DND-41 (cell line): ENCODE measurements around the gene TMCO4.

Experiments
- ATAC-seq: fragments of 200-7000 bp; cut with Tn5 transposase; 3 replicates; pipeline ENCODE4 v1.9.1; 2021; ENCODE audit warnings: low read depth; ENCODE audit not compliant: insufficient read depth
- DNase-seq: peaks from one replicate; pipeline ENCODE4 v3.0.0-alpha.2; 2020
- H2AFZ ChIP-seq: 2 replicates; pipeline ENCODE4 v1.6.0; 2012; ENCODE audit warnings: low read depth, low read length
- H3K27ac ChIP-seq: 2 replicates; pipeline ENCODE4 v1.5.1; 2012; ENCODE audit warnings: low read length, inconsistent platforms
- H3K27me3 ChIP-seq: fragments of 200-600 bp; sonication (generic); 2 replicates; pipeline ENCODE4 v1.6.0; 2012; ENCODE audit warnings: low read length, mild to moderate bottlenecking, inconsistent platforms; ENCODE audit not compliant: insufficient read depth, poor library complexity
- H3K36me3 ChIP-seq: 2 replicates; pipeline ENCODE4 v1.5.1; 2012; ENCODE audit warnings: low read length, inconsistent platforms; ENCODE audit not compliant: insufficient read depth
- H3K4me1 ChIP-seq: 2 replicates; pipeline ENCODE4 v1.5.1; 2012; ENCODE audit warnings: mild to moderate bottlenecking, low read length; ENCODE audit not compliant: insufficient read depth
- H3K4me2 ChIP-seq: 2 replicates; pipeline ENCODE4 v1.6.0; 2012; ENCODE audit warnings: mild to moderate bottlenecking, moderate library complexity, low read length, inconsistent platforms; ENCODE audit not compliant: insufficient read depth
- H3K4me3 ChIP-seq, 2 experiments: fragments of 200-600 bp in 1 of 2; shearing (Covaris generic) in 1 of 2; 2 replicates each; pipeline ENCODE4 v1.5.1; 2012 to 2016; ENCODE audit warnings: inconsistent platforms in 2 of 2, low read length in 2 of 2, mild to moderate bottlenecking in 2 of 2, low read depth in 1 of 2, moderate library complexity in 1 of 2
- H3K79me2 ChIP-seq: 2 replicates; pipeline ENCODE4 v1.6.0; 2012; ENCODE audit warnings: low read length, inconsistent platforms; ENCODE audit not compliant: insufficient read depth
- H3K9ac ChIP-seq: 2 replicates; pipeline ENCODE4 v1.6.0; 2012; ENCODE audit warnings: low read depth, mild to moderate bottlenecking, inconsistent platforms, low read length, moderate library complexity
- H3K9me3 ChIP-seq: 2 replicates; pipeline ENCODE4 v1.5.1; 2012; ENCODE audit warnings: low read length, moderate library complexity, mild to moderate bottlenecking, inconsistent platforms; ENCODE audit not compliant: insufficient read depth, severe bottlenecking
- H4K20me1 ChIP-seq: 2 replicates; pipeline ENCODE4 v1.6.0; 2012; ENCODE audit warnings: low read length; ENCODE audit not compliant: insufficient read depth
- CTCF ChIP-seq: IDR thresholded peaks from 2 replicates; pipeline ENCODE4 v1.5.1; 2012; ENCODE audit warnings: borderline replicate concordance, low read length, moderate library complexity, mild to moderate bottlenecking; ENCODE audit not compliant: poor library complexity, severe bottlenecking; ENCODE audit errors: extremely low read depth
- EZH2 ChIP-seq: IDR thresholded peaks from 3 replicates; pipeline ENCODE4 v1.6.1; 2012; ENCODE audit warnings: borderline replicate concordance, low read depth, mild to moderate bottlenecking, moderate library complexity, low read length, inconsistent platforms; ENCODE audit not compliant: severe bottlenecking

The TMCO4 gene

GRCh38 chr1:19668888-19669287 lies 130.8 kb downstream of the TMCO4 start:
- DNase-seq = no peak
- H3K27me3 ChIP-seq = no peaks in the 10 kb centered on the region
- H3K4me1 ChIP-seq = no peaks in the 10 kb centered on the region

GRCh38 chr1:19665496-19666465 lies 133.9 kb downstream of the TMCO4 start:
- TF ChIP-seq CTCF = no peak
- TF ChIP-seq EZH2 = no peak

More at GRCh38 chr1:19668888-19669287, 130.8 kb downstream of the TMCO4 start:
- H3K36me3 ChIP-seq = no peaks in the 10 kb centered on the region
- no peaks in the 10 kb centered on the region for H3K79me2 ChIP-seq
- H2AFZ ChIP-seq = no peak overlapping the region
- H3K9me3 ChIP-seq = no peaks in the 10 kb centered on the region
- no peaks in the 10 kb centered on the region; the same call in 1 of the 2 replicates for H4K20me1 ChIP-seq
- H3K4me2 ChIP-seq = no peak overlapping the region
- no peak for ATAC-seq
- no peak overlapping the region for H3K27ac ChIP-seq
- TF ChIP-seq CTCF = no peak
- TF ChIP-seq EZH2 = no peak
- H3K4me3 ChIP-seq = no peak overlapping the region
- no peak overlapping the region for H3K9ac ChIP-seq

GRCh38 chr1:19665186-19665495 lies 134.6 kb downstream of the TMCO4 start:
- DNase-seq (no peak), ATAC-seq (no peak)
- H3K4me3 ChIP-seq = no peak overlapping the region
- no peak overlapping the region for H3K9ac ChIP-seq
- H3K36me3 ChIP-seq = no peaks in the 10 kb centered on the region
- no peak overlapping the region for H3K27ac ChIP-seq
- TF ChIP-seq EZH2 (no peak), CTCF (no peak)
- no peak overlapping the region for H3K4me2 ChIP-seq
- no peaks in the 10 kb centered on the region for H3K79me2 ChIP-seq
- H3K4me1 ChIP-seq = no peaks in the 10 kb centered on the region
- no peaks in the 10 kb centered on the region for H3K9me3 ChIP-seq
- H2AFZ ChIP-seq = no peak overlapping the region
- peaks cover 4% of the 10 kb centered on the region; the same call in 1 of the 2 replicates for H4K20me1 ChIP-seq
- H3K27me3 ChIP-seq = no peaks in the 10 kb centered on the region

More at GRCh38 chr1:19665496-19666465, 133.9 kb downstream of the TMCO4 start:
- ATAC-seq = no peak
- no peak overlapping the region for H3K9ac ChIP-seq
- DNase-seq = no peak
- no peak overlapping the region for H2AFZ ChIP-seq
- no peak overlapping the region for H3K4me2 ChIP-seq
- no peak overlapping the region for H3K27ac ChIP-seq
- no peaks in the 10 kb centered on the region for H3K36me3 ChIP-seq
- no peak overlapping the region for H3K4me3 ChIP-seq
- no peaks in the 10 kb centered on the region; the same call in 1 of the 2 replicates for H4K20me1 ChIP-seq
- no peaks in the 10 kb centered on the region for H3K9me3 ChIP-seq
- H3K27me3 ChIP-seq = no peaks in the 10 kb centered on the region
- no peaks in the 10 kb centered on the region for H3K4me1 ChIP-seq
- no peaks in the 10 kb centered on the region for H3K79me2 ChIP-seq
